Measurements from ENCODE around the gene APMAP.

DNA sequence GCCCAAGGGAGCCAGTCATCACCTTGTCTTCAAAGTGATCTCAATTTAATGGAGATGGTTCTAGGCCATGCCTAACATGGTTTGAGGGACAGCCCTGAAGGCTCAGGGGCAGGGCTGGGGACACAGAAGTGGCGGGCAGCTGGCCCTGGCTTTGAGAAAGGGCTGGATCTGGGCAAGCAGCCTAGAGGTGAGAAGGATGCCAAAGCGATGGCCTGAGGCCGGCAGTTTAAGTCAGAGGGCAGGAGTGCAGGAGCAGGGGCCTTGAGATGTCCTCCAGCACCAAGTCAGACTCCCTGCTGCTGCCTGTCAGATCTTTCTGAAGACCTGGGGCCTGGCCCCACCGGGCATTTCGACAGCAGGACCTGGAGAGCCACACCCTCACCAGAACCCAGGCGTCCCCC is 28.4 kb upstream of the APMAP start:
- TF ChIP-seq, protein P1, sequence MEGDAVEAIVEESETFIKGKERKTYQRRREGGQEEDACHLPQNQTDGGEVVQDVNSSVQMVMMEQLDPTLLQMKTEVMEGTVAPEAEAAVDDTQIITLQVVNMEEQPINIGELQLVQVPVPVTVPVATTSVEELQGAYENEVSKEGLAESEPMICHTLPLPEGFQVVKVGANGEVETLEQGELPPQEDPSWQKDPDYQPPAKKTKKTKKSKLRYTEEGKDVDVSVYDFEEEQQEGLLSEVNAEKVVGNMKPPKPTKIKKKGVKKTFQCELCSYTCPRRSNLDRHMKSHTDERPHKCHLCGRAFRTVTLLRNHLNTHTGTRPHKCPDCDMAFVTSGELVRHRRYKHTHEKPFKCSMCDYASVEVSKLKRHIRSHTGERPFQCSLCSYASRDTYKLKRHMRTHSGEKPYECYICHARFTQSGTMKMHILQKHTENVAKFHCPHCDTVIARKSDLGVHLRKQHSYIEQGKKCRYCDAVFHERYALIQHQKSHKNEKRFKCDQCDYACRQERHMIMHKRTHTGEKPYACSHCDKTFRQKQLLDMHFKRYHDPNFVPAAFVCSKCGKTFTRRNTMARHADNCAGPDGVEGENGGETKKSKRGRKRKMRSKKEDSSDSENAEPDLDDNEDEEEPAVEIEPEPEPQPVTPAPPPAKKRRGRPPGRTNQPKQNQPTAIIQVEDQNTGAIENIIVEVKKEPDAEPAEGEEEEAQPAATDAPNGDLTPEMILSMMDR (IDR thresholded peaks at IDR 0.05; ENCODE audit: low read length): no peak
- TF ChIP-seq EZH2 (optimal IDR thresholded peaks at IDR 0.05; ENCODE audit: low read depth, low read length) (no peak), EZH2phosphoT487 (IDR thresholded peaks at IDR 0.05; ENCODE audit: low read length) (no peak)
